Natural killer cell (primary cell): ENCODE measurements around the gene PLEKHD1. TPM values are rescaled to one million over a fixed set of nuclear protein-coding genes. Genes with fewer than 3 reads are reported as not detected.

ENCODE experiments used
- ATAC-seq, 3 donors: fragments of 150-1000 bp in 2 of 3; fragments of 200-7000 bp in 1 of 3; cut with Tn5 transposase; 1 replicate in 1 of 3; 2 replicates in 2 of 3; pipeline ENCODE4 v1.10.0; 2021; ENCODE audit warnings: mild to moderate bottlenecking in 2 of 3, moderate library complexity in 2 of 3
- DNase-seq, 2 donors: peaks; one replicate each; pipeline versions ENCODE4 v3.0.0 to v3.0.0-alpha.2; 2013 to 2021; ENCODE audit warnings: mixed read lengths in 1 of 2
- H3K27ac ChIP-seq: one replicate; pipeline ENCODE4 v1.5.1; 2013; ENCODE audit warnings: mild to moderate bottlenecking, low read length
- H3K27me3 ChIP-seq: one replicate; pipeline ENCODE4 v1.6.1; 2013; ENCODE audit warnings: low read length; ENCODE audit not compliant: control insufficient read depth, insufficient read depth
- H3K36me3 ChIP-seq: one replicate; pipeline ENCODE4 v1.6.1; 2013; ENCODE audit warnings: low read length; ENCODE audit not compliant: control insufficient read depth, insufficient read depth
- H3K4me1 ChIP-seq: one replicate; pipeline ENCODE4 v1.6.1; 2013; ENCODE audit warnings: low read length; ENCODE audit not compliant: control insufficient read depth, insufficient read depth
- H3K4me3 ChIP-seq: one replicate; pipeline ENCODE4 v1.5.1; 2013; ENCODE audit warnings: low read length
- H3K9me3 ChIP-seq: one replicate; pipeline ENCODE4 v1.6.1; 2013; ENCODE audit warnings: low read length; ENCODE audit not compliant: control insufficient read depth, insufficient read depth
- H3K27ac Mint-ChIP-seq, 2 donors: one replicate each; pipeline ENCODE4 v1.8.0; 2022; ENCODE audit warnings: mild to moderate bottlenecking in 2 of 2, mixed read lengths in 2 of 2, moderate library complexity in 1 of 2
- H3K27me3 Mint-ChIP-seq, 2 donors: one replicate each; pipeline ENCODE4 v1.8.0; 2022; ENCODE audit warnings: low read depth in 2 of 2, mixed read lengths in 2 of 2
- H3K36me3 Mint-ChIP-seq: one replicate; pipeline ENCODE4 v1.8.0; 2022; ENCODE audit warnings: mixed read lengths
- H3K4me1 Mint-ChIP-seq, 2 donors: one replicate each; pipeline ENCODE4 v1.8.0; 2022; ENCODE audit warnings: mixed read lengths in 2 of 2
- H3K4me3 Mint-ChIP-seq: one replicate; pipeline ENCODE4 v1.8.0; 2022; ENCODE audit warnings: mild to moderate bottlenecking, moderate library complexity, mixed read lengths
- H3K9me3 Mint-ChIP-seq, 2 donors: one replicate each; pipeline ENCODE4 v1.8.0; 2022; ENCODE audit warnings: mixed read lengths in 2 of 2
- CTCF ChIP-seq: fragments of 200-600 bp; IDR thresholded peaks from one replicate; pipeline ENCODE4 v1.8.0; 2022; ENCODE audit warnings: antibody characterized with exemption
- WGBS: methylation state at CpG from one replicate; pipeline ENCODE4 v1.1.7; 2013; ENCODE audit warnings: missing lambda C conversion rate; ENCODE audit not compliant: insufficient coverage; 5-methylcytosine and 5-hydroxymethylcytosine counted together
- intact Hi-C: fragments of 100-400 bp; cut with micrococcal nuclease; formaldehyde crosslinking; loops from one replicate; pipeline ENCODE4 v1.14.2; 2022
- total RNA-seq, 4 donors: library from RNA; stranded (reverse); fragments of 120-200 nt in 1 of 4; gene quantifications; one replicate each; pipeline versions ENCODE4 v1.2.3 to v1.2.4, GENCODE V29; 2013 to 2022

PLEKHD1 gene
- total RNA-seq, 3 donors from 2014 or later (not counting 1 experiment from before 2014, with no cell fraction given), result 0.78 to 1.0 (median 0.93) TPM

DNA sequence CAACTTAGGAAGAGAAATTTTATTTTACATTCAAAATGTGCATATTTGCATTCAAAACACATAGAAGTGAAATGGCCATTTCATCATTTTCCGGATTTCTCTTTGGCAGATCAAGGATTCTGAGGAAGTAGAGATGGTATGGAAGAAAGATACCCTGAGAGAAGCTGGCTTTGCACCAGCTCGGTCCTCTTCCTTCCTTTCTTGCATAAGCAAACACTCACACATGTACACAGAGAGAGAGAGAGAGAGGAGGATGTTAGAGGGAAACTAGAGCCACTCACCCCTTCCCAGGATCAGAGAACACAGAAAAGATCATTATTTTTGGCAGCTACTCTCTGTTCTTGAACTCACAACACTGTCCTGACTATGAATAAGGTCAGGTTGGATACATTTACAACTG, 15.6 kb upstream of the PLEKHD1 start:
- no peak for DNase-seq
- Histone ChIP-seq H3K27ac (no peak overlapping the region), H3K4me1 (no peaks in the 10 kb centered on the region), H3K9me3 (no peaks in the 10 kb centered on the region), H3K4me3 (no peak overlapping the region), H3K36me3 (no peaks in the 10 kb centered on the region), H3K27me3 (no peaks in the 10 kb centered on the region)
- WGBS, result no CpG with 5 or more reads among the region's 2 CpGs
- Mint-ChIP-seq H3K36me3 (no peaks in the 10 kb centered on the region), H3K4me3 (no peak overlapping the region), H3K27me3 (no peaks in the 10 kb centered on the region), H3K9me3 (no peaks in the 10 kb centered on the region), H3K4me1 (no peaks in the 10 kb centered on the region), H3K27ac (no peak overlapping the region)
- intact Hi-C loops, result no loop called here
- no peak for TF ChIP-seq CTCF
- ATAC-seq, result no peak

DNA sequence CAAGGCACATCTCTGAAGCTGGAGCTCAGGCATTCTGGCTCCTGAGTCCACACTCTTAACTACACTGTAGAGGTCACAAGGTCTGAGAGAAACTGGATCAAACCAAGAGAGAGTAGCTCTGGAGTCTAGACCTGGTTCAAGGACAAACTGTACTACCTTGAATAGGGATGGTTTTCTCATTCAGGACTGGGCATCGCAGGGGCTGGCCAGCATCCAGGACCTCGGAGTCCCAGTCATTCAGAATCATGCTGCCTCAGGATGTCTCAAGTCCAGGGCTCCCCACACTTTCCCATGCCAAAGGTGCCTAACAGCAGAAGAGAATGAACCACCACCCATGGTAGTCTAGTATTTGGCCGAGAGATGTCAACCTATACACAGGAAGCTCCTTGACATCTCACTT, 13.1 kb upstream of the PLEKHD1 start:
- TF ChIP-seq CTCF, result no peak
- no peak overlapping the region for H3K4me3 ChIP-seq
- intact Hi-C loops, result no loop called here
- ATAC-seq (no peak), DNase-seq (no peak)
- H3K27ac ChIP-seq, result no peak overlapping the region
- H3K27me3 Mint-ChIP-seq, result no peaks in the 10 kb centered on the region
- no peaks in the 10 kb centered on the region for H3K27me3 ChIP-seq
- H3K4me1 Mint-ChIP-seq, result no peaks in the 10 kb centered on the region
- H3K27ac Mint-ChIP-seq, result no peak overlapping the region
- 81% methylated on average over 3 of the region's 3 CpGs for WGBS
- no peaks in the 10 kb centered on the region for H3K4me1 ChIP-seq
- H3K36me3 Mint-ChIP-seq, result no peaks in the 10 kb centered on the region
- no peaks in the 10 kb centered on the region for H3K9me3 Mint-ChIP-seq
- H3K4me3 Mint-ChIP-seq, result no peak overlapping the region
- H3K36me3 ChIP-seq, result no peaks in the 10 kb centered on the region
- no peaks in the 10 kb centered on the region for H3K9me3 ChIP-seq

GRCh38 chr14:69471916-69472315, 12.6 kb upstream of the PLEKHD1 start:
- no peak overlapping the region for H3K27ac Mint-ChIP-seq
- 71% methylated on average over 10 of the region's 10 CpGs for WGBS

More at GRCh38 chr14:69471916-69472315, 12.6 kb upstream of the PLEKHD1 start:
- no peaks in the 10 kb centered on the region for H3K9me3 Mint-ChIP-seq
- Histone ChIP-seq H3K27me3 (no peaks in the 10 kb centered on the region), H3K4me1 (no peaks in the 10 kb centered on the region), H3K27ac (no peak overlapping the region), H3K9me3 (no peaks in the 10 kb centered on the region), H3K36me3 (no peaks in the 10 kb centered on the region), H3K4me3 (no peak overlapping the region)
- H3K4me1 Mint-ChIP-seq, result no peaks in the 10 kb centered on the region
- ATAC-seq (no peak), DNase-seq (no peak)
- H3K4me3 Mint-ChIP-seq, result no peak overlapping the region
- TF ChIP-seq CTCF, result no peak
- H3K36me3 Mint-ChIP-seq, result no peaks in the 10 kb centered on the region
- intact Hi-C loops, result no loop called here
- no peaks in the 10 kb centered on the region for H3K27me3 Mint-ChIP-seq
